Measurements from ENCODE around the gene ARID4B. TPM values are rescaled to one million over a fixed set of nuclear protein-coding genes. Genes with fewer than 3 reads are reported as not detected.

ARID4B gene
- total and polyA plus RNA-seq, 7 experiments from 2014 or later: 60.8 to 124 (median 86.3) TPM

GRCh38 chr1:235149824-235150223, 178.2 kb downstream of the ARID4B start:
- Histone ChIP-seq H3K4me1 (ENCODE audit: control insufficient read depth in 2 of 2, insufficient read depth in 2 of 2, low read length in 2 of 2) (peaks cover 0 to under 1% of the 10 kb centered on the region in 2 donors), H3K27me3 (ENCODE audit: control insufficient read depth in 2 of 2, insufficient read depth in 2 of 2, low read length in 2 of 2) (no peaks in the 10 kb centered on the region), H3K27ac (ENCODE audit: low read depth, low read length) (no peak overlapping the region), H3K36me3 (ENCODE audit: control insufficient read depth in 2 of 3, insufficient read depth in 3 of 3, low read length in 3 of 3) (peaks cover 17 to 87% (median 27%) of the 10 kb centered on the region in 3 experiments), H3K9me3 (ENCODE audit: control insufficient read depth in 2 of 3, low read length in 3 of 3) (no peaks in the 10 kb centered on the region), H3K4me3 (ENCODE audit: low read length) (no peak overlapping the region)
- H3K27me3 Mint-ChIP-seq: no peaks in the 10 kb centered on the region
- peaks cover 16 to 53% (median 33%) of the 10 kb centered on the region in 7 donors for H3K4me1 Mint-ChIP-seq
- no peak overlapping the region for H3K4me3 Mint-ChIP-seq
- ChIA-PET POLR2A (interaction anchor here (1.3 kb wide), 1 partner anchor 11 kb away, joined by 8 read pairs; the partner anchor contains the start of gene RBM34), CTCF (no interaction called here)
- H3K36me3 Mint-ChIP-seq: peaks cover 7 to 54% (median 22%) of the 10 kb centered on the region in 5 donors
- peaks cover 0 to 1% (median 0%) of the 10 kb centered on the region in 11 donors for H3K9me3 Mint-ChIP-seq
- H3K27ac Mint-ChIP-seq: peak overlapping the region in 1 of 9 donors; percentile 2
- intact Hi-C loops (cut with micrococcal nuclease): no loop called here
- DNase-seq (no peak), ATAC-seq (no peak)

DNA sequence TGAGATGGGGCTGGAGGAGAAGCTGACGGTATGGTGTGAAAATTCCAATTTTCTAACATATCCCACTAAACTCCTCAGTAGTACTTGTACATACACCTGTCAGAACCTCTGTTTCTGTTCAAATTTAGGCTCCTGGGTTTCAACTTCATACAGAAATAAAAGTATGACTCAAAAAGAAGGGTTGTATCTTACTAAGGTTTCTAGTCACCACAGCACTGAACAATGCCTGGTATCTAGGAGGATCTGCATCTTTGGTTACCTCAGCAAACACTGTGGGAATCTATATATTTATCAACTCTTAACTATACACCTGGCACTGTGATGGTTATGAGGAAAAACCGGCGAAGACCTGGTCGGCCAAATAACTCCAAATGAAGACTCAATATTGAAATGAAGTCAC, 180.7 kb downstream of the ARID4B start:
- no peak for DNase-seq
- Mint-ChIP-seq H3K4me1 (peaks cover 14 to 35% (median 25%) of the 10 kb centered on the region in 7 donors), H3K9me3 (peaks cover 0 to 1% (median 0%) of the 10 kb centered on the region in 11 donors), H3K4me3 (no peak overlapping the region), H3K27me3 (no peaks in the 10 kb centered on the region), H3K27ac (peak overlapping the region in 2 of 9 donors; percentile 8 to 34), H3K36me3 (peaks cover 7 to 41% (median 15%) of the 10 kb centered on the region in 5 donors)
- ChIA-PET POLR2A (interaction anchor here (3.6 kb wide), 1 partner anchor 12 kb away, joined by 23 read pairs; the partner anchor contains the start of gene RBM34), CTCF (no interaction called here)
- no peaks in the 10 kb centered on the region for H3K9me3 ChIP-seq (ENCODE audit: control insufficient read depth in 2 of 3, low read length in 3 of 3)
- no peaks in the 10 kb centered on the region for H3K4me1 ChIP-seq (ENCODE audit: control insufficient read depth in 2 of 2, insufficient read depth in 2 of 2, low read length in 2 of 2)
- H3K36me3 ChIP-seq (ENCODE audit: control insufficient read depth in 2 of 3, insufficient read depth in 3 of 3, low read length in 3 of 3): peaks cover 16 to 88% (median 17%) of the 10 kb centered on the region in 3 experiments
- intact Hi-C loops (cut with micrococcal nuclease): no loop called here
- no peak overlapping the region for H3K4me3 ChIP-seq (ENCODE audit: low read length)
- no peak overlapping the region for H3K27ac ChIP-seq (ENCODE audit: low read depth, low read length)
- H3K27me3 ChIP-seq (ENCODE audit: control insufficient read depth in 2 of 2, insufficient read depth in 2 of 2, low read length in 2 of 2): no peaks in the 10 kb centered on the region
- ATAC-seq: no peak

- H3K9me3 Mint-ChIP-seq: peaks cover 0 to 1% (median 0%) of the 10 kb centered on the region in 11 donors
- ChIA-PET CTCF (interaction anchor here (0.5 to 0.6 kb wide), 3 partner anchors 15 to 127 kb away, joined by 3 to 4 read pairs (median 3); no protein-coding TSS in a partner anchor), POLR2A (interaction anchor here (3.6 kb wide), 1 partner anchor 13 kb away, joined by 23 read pairs; the partner anchor contains the start of gene RBM34)
- H3K27ac Mint-ChIP-seq: peak overlapping the region in 2 of 9 donors; percentile 8 to 46
- intact Hi-C loops (cut with micrococcal nuclease): no loop called here
- peaks cover 3 to 44% (median 9%) of the 10 kb centered on the region in 5 donors for H3K36me3 Mint-ChIP-seq
- no peak overlapping the region for H3K27ac ChIP-seq (ENCODE audit: low read depth, low read length)
- ATAC-seq: no peak
- H3K9me3 ChIP-seq (ENCODE audit: control insufficient read depth in 2 of 3, low read length in 3 of 3): no peaks in the 10 kb centered on the region
- no peak for DNase-seq
- no peaks in the 10 kb centered on the region for H3K27me3 ChIP-seq (ENCODE audit: control insufficient read depth in 2 of 2, insufficient read depth in 2 of 2, low read length in 2 of 2)
- H3K4me1 Mint-ChIP-seq: peaks cover 7 to 22% (median 13%) of the 10 kb centered on the region in 7 donors
- H3K4me3 Mint-ChIP-seq: no peak overlapping the region
- no peak overlapping the region for H3K4me3 ChIP-seq (ENCODE audit: low read length)
- H3K27me3 Mint-ChIP-seq: no peaks in the 10 kb centered on the region
- peaks cover 11 to 82% (median 12%) of the 10 kb centered on the region in 3 experiments for H3K36me3 ChIP-seq (ENCODE audit: control insufficient read depth in 2 of 3, insufficient read depth in 3 of 3, low read length in 3 of 3)
- H3K4me1 ChIP-seq (ENCODE audit: control insufficient read depth in 2 of 2, insufficient read depth in 2 of 2, low read length in 2 of 2): no peaks in the 10 kb centered on the region
Measured at GRCh38 chr1:235145639-235146038, 182.3 kb downstream of the ARID4B start.

GRCh38 chr1:235142991-235143390, 185.0 kb downstream of the ARID4B start:
- no peaks in the 10 kb centered on the region for H3K27me3 ChIP-seq (ENCODE audit: control insufficient read depth in 2 of 2, insufficient read depth in 2 of 2, low read length in 2 of 2)
- no peaks in the 10 kb centered on the region for H3K9me3 ChIP-seq (ENCODE audit: control insufficient read depth in 2 of 3, low read length in 3 of 3)
- H3K4me1 Mint-ChIP-seq: peaks cover 5 to 22% (median 17%) of the 10 kb centered on the region in 7 donors
- no peak overlapping the region for H3K27ac ChIP-seq (ENCODE audit: low read depth, low read length)
- ATAC-seq (no peak), DNase-seq (no peak)
- no peak overlapping the region for H3K4me3 Mint-ChIP-seq
- peaks cover 9 to 42% (median 18%) of the 10 kb centered on the region in 5 donors for H3K36me3 Mint-ChIP-seq
- no peak overlapping the region for H3K4me3 ChIP-seq (ENCODE audit: low read length)
- no peak overlapping the region for H3K27ac Mint-ChIP-seq
- H3K9me3 Mint-ChIP-seq: no peaks in the 10 kb centered on the region
- H3K27me3 Mint-ChIP-seq: no peaks in the 10 kb centered on the region
- intact Hi-C loops (cut with micrococcal nuclease): no loop called here
- H3K36me3 ChIP-seq (ENCODE audit: control insufficient read depth in 2 of 3, insufficient read depth in 3 of 3, low read length in 3 of 3): peaks cover 7 to 79% (median 12%) of the 10 kb centered on the region in 3 experiments
- POLR2A ChIA-PET: no interaction called here
- CTCF ChIA-PET: interaction anchor here (0.6 kb wide), 1 partner anchor 241 kb away, joined by 3 read pairs; no protein-coding TSS in a partner anchor
- no peaks in the 10 kb centered on the region for H3K4me1 ChIP-seq (ENCODE audit: control insufficient read depth in 2 of 2, insufficient read depth in 2 of 2, low read length in 2 of 2)

DNA sequence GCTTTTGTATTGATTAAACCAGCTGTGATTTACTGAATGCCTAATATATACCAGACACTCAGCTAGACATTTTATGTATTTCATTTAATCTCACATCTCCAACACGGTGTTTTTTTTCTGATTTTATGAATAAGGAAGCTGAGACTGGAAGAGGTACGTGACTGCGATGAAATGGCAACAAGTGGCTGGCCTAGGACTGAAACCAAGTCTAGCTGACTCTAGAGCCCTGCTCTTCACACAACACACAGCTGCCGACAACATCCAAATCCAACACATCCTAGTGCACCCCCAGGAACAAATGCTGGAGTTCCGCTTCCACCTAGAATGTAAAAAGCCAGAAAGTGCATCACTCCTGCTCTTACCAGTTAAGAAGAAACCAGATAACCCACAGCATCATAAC, 188.7 kb downstream of the ARID4B start:
- Mint-ChIP-seq H3K4me1 (peaks cover 0 to 21% (median 9%) of the 10 kb centered on the region in 7 donors), H3K4me3 (no peak overlapping the region), H3K36me3 (peaks cover 24 to 58% (median 39%) of the 10 kb centered on the region in 5 donors), H3K9me3 (no peaks in the 10 kb centered on the region), H3K27ac (peak overlapping the region in 5 of 9 donors; percentile 3 to 51 (median 33)), H3K27me3 (no peaks in the 10 kb centered on the region)
- H3K27ac ChIP-seq (ENCODE audit: low read depth, low read length): no peak overlapping the region
- ChIA-PET POLR2A (interaction anchor here (1.4 to 2.4 kb wide), 3 partner anchors 12 to 22 kb away, joined by 5 to 8 read pairs (median 6); partner anchors contain the start of gene RBM34), CTCF (interaction anchor here (1.4 kb wide), 1 partner anchor 17 kb away, joined by 5 read pairs; no protein-coding TSS in a partner anchor)
- peaks cover 21 to 75% (median 27%) of the 10 kb centered on the region in 3 experiments for H3K36me3 ChIP-seq (ENCODE audit: control insufficient read depth in 2 of 3, insufficient read depth in 3 of 3, low read length in 3 of 3)
- ATAC-seq: no peak
- H3K27me3 ChIP-seq (ENCODE audit: control insufficient read depth in 2 of 2, insufficient read depth in 2 of 2, low read length in 2 of 2): no peaks in the 10 kb centered on the region
- no peaks in the 10 kb centered on the region for H3K4me1 ChIP-seq (ENCODE audit: control insufficient read depth in 2 of 2, insufficient read depth in 2 of 2, low read length in 2 of 2)
- H3K4me3 ChIP-seq (ENCODE audit: low read length): no peak overlapping the region
- DNase-seq: no peak
- H3K9me3 ChIP-seq (ENCODE audit: control insufficient read depth in 2 of 3, low read length in 3 of 3): no peaks in the 10 kb centered on the region
- intact Hi-C loops (cut with micrococcal nuclease): no loop called here

- peak overlapping the region in 6 of 9 donors; percentile 3 to 74 (median 44) for H3K27ac Mint-ChIP-seq
- intact Hi-C loops (cut with micrococcal nuclease): no loop called here
Measured at GRCh38 chr1:235138821-235139220, 189.2 kb downstream of the ARID4B start.

More at GRCh38 chr1:235138821-235139220, 189.2 kb downstream of the ARID4B start:
- Mint-ChIP-seq H3K36me3 (peaks cover 24 to 57% (median 39%) of the 10 kb centered on the region in 5 donors), H3K9me3 (no peaks in the 10 kb centered on the region), H3K4me1 (peaks cover 0 to 18% (median 9%) of the 10 kb centered on the region in 7 donors), H3K4me3 (no peak overlapping the region), H3K27me3 (no peaks in the 10 kb centered on the region)
- H3K27me3 ChIP-seq (ENCODE audit: control insufficient read depth in 2 of 2, insufficient read depth in 2 of 2, low read length in 2 of 2): no peaks in the 10 kb centered on the region
- DNase-seq: no peak
- peaks cover 21 to 71% (median 27%) of the 10 kb centered on the region in 3 experiments for H3K36me3 ChIP-seq (ENCODE audit: control insufficient read depth in 2 of 3, insufficient read depth in 3 of 3, low read length in 3 of 3)
- POLR2A ChIA-PET: interaction anchor here (1.4 to 2.4 kb wide), 3 partner anchors 12 to 22 kb away, joined by 5 to 8 read pairs (median 6); partner anchors contain the start of gene RBM34
- no peaks in the 10 kb centered on the region for H3K4me1 ChIP-seq (ENCODE audit: control insufficient read depth in 2 of 2, insufficient read depth in 2 of 2, low read length in 2 of 2)
- CTCF ChIA-PET: interaction anchor here (1.4 kb wide), 1 partner anchor 18 kb away, joined by 5 read pairs; no protein-coding TSS in a partner anchor
- H3K4me3 ChIP-seq (ENCODE audit: low read length): no peak overlapping the region
- H3K27ac ChIP-seq (ENCODE audit: low read depth, low read length): no peak overlapping the region
- no peak for ATAC-seq
- H3K9me3 ChIP-seq (ENCODE audit: control insufficient read depth in 2 of 3, low read length in 3 of 3): no peaks in the 10 kb centered on the region

All from naive thymus-derived CD4-positive, alpha-beta T cell (primary cell).